ENCODE data around the gene CYB5R4.

DNA sequence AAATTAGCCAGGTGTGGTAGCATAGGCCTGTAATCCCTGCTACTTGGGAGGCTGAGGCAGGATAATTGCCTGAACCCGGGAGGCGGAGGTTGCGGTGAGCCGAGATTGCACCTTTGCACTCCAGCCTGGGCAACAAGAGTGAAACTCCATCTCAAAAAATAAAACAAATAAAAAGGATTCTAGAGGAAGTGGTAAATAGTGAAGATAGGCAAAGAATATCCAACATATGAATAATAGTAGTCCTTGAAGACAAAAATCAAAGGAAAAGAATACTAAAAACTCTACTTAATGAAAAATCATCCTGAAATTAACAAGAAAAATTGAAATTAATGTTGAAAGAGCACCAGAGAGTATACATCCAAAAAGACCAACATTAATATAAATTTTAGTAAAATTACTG lies 107.0 kb downstream of the CYB5R4 start:
- TF ChIP-seq, protein P1, sequence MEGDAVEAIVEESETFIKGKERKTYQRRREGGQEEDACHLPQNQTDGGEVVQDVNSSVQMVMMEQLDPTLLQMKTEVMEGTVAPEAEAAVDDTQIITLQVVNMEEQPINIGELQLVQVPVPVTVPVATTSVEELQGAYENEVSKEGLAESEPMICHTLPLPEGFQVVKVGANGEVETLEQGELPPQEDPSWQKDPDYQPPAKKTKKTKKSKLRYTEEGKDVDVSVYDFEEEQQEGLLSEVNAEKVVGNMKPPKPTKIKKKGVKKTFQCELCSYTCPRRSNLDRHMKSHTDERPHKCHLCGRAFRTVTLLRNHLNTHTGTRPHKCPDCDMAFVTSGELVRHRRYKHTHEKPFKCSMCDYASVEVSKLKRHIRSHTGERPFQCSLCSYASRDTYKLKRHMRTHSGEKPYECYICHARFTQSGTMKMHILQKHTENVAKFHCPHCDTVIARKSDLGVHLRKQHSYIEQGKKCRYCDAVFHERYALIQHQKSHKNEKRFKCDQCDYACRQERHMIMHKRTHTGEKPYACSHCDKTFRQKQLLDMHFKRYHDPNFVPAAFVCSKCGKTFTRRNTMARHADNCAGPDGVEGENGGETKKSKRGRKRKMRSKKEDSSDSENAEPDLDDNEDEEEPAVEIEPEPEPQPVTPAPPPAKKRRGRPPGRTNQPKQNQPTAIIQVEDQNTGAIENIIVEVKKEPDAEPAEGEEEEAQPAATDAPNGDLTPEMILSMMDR (IDR thresholded peaks at IDR 0.05; ENCODE audit: low read depth, low read length, poor library complexity, severe bottlenecking) = no peak
- TF ChIP-seq EZH2phosphoT487 (IDR thresholded peaks at IDR 0.05; ENCODE audit: borderline replicate concordance, low read length) = no peak

All from DOHH2 (cell line).